ENCODE measurements around the gene THSD4. TPM values are rescaled to one million over a fixed set of nuclear protein-coding genes. Genes with fewer than 3 reads are reported as not detected.

Gene THSD4
- total RNA-seq, 2 experiments from 2014 or later = not detected

GRCh38 chr15:71611553-71612396, 496.5 kb downstream of the THSD4 start:
- Mint-ChIP-seq H3K4me3 (no peak overlapping the region), H3K27me3 (peaks cover 32% of the 10 kb centered on the region), H3K36me3 (no peaks in the 10 kb centered on the region), H3K9me3 (ENCODE audit: low read depth) (no peaks in the 10 kb centered on the region), H3K4me1 (no peaks in the 10 kb centered on the region), H3K27ac (no peak overlapping the region)
- no peak for ATAC-seq
- DNase-seq = no peak
- CTCF ChIA-PET = no interaction called here

GRCh38 chr15:71612397-71612722, 497.1 kb downstream of the THSD4 start:
- CTCF ChIA-PET = no interaction called here
- H3K36me3 Mint-ChIP-seq = no peaks in the 10 kb centered on the region
- H3K4me3 Mint-ChIP-seq = no peak overlapping the region
- ATAC-seq (no peak), DNase-seq (no peak)
- H3K4me1 Mint-ChIP-seq = no peaks in the 10 kb centered on the region
- no peaks in the 10 kb centered on the region for H3K9me3 Mint-ChIP-seq (ENCODE audit: low read depth)
- peaks cover 34% of the 10 kb centered on the region for H3K27me3 Mint-ChIP-seq
- no peak overlapping the region for H3K27ac Mint-ChIP-seq

- Mint-ChIP-seq H3K27ac (no peak overlapping the region), H3K27me3 (peaks cover 33% of the 10 kb centered on the region), H3K4me3 (no peak overlapping the region), H3K36me3 (no peaks in the 10 kb centered on the region), H3K4me1 (no peaks in the 10 kb centered on the region), H3K9me3 (ENCODE audit: low read depth) (no peaks in the 10 kb centered on the region)
- CTCF ChIA-PET = no interaction called here
- DNase-seq (no peak), ATAC-seq (no peak)
Measured at GRCh38 chr15:71612869-71613268, 497.6 kb downstream of the THSD4 start.

GRCh38 chr15:71623111-71623510, 507.8 kb downstream of the THSD4 start:
- CTCF ChIA-PET = no interaction called here
- ATAC-seq (no peak), DNase-seq (no peak)
- Mint-ChIP-seq H3K27me3 (peaks cover 32% of the 10 kb centered on the region), H3K4me1 (no peaks in the 10 kb centered on the region), H3K9me3 (ENCODE audit: low read depth) (no peaks in the 10 kb centered on the region), H3K36me3 (no peaks in the 10 kb centered on the region), H3K4me3 (no peak overlapping the region), H3K27ac (no peak overlapping the region)

DNA sequence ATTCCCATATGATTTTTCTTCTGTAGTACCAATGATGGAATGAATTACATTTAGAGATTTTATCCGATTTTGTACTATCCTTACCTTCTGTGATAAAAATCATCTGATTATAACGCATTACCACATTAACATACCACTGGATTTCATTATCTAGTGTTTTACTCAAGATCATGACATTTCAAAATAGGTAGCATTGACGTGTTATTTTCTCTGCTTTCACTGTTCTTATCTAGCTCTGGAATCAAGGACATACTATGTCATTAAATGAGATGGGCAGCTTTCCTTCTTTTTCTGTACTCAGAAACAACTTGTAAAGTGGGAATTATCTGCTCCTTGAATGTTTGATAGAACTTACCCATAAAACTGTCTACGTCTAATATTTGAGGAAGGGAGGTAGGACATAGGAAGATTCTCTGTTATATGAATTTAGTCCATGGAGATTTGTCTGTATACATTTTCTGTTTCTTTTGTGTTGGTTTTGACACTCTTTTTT, 511.4 kb downstream of the THSD4 start:
- Mint-ChIP-seq H3K27ac (no peak overlapping the region), H3K9me3 (ENCODE audit: low read depth) (no peaks in the 10 kb centered on the region), H3K27me3 (peaks cover 40% of the 10 kb centered on the region), H3K4me3 (no peak overlapping the region), H3K4me1 (no peaks in the 10 kb centered on the region), H3K36me3 (no peaks in the 10 kb centered on the region)
- no peak for ATAC-seq
- no peak for DNase-seq
- CTCF ChIA-PET = no interaction called here

DNA sequence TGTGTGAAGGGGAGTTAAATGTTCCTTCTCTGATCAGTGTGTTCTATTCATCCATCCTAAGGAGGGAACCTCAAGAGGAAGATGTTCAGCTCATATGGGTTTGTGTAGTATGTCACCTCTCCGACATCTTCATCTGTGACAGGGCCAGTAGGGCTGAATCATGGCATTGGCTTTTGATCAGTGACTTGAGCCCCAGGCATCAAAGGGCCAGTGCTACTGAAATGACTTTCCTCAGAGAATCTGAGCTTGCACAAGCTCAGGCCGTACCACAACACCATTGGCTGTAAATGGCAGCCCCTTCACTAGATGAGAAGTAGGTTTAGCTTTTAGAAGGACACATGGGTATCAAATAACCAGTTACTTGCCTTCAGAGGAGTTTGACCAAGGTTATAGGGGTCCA, 511.9 kb downstream of the THSD4 start:
- H3K36me3 Mint-ChIP-seq = no peaks in the 10 kb centered on the region
- ATAC-seq (no peak), DNase-seq (no peak)
- H3K9me3 Mint-ChIP-seq (ENCODE audit: low read depth) = no peaks in the 10 kb centered on the region
- peaks cover 40% of the 10 kb centered on the region for H3K27me3 Mint-ChIP-seq
- no peaks in the 10 kb centered on the region for H3K4me1 Mint-ChIP-seq
- no peak overlapping the region for H3K4me3 Mint-ChIP-seq
- no peak overlapping the region for H3K27ac Mint-ChIP-seq
- CTCF ChIA-PET = no interaction called here

GRCh38 chr15:71627604-71628003, 512.3 kb downstream of the THSD4 start:
- Mint-ChIP-seq H3K4me3 (no peak overlapping the region), H3K9me3 (ENCODE audit: low read depth) (no peaks in the 10 kb centered on the region), H3K36me3 (no peaks in the 10 kb centered on the region), H3K27me3 (peaks cover 39% of the 10 kb centered on the region), H3K4me1 (no peaks in the 10 kb centered on the region), H3K27ac (no peak overlapping the region)
- DNase-seq = no peak
- no peak for ATAC-seq
- CTCF ChIA-PET = no interaction called here

- Mint-ChIP-seq H3K4me3 (no peak overlapping the region), H3K27me3 (peaks cover 36% of the 10 kb centered on the region), H3K36me3 (no peaks in the 10 kb centered on the region), H3K27ac (no peak overlapping the region), H3K9me3 (ENCODE audit: low read depth) (no peaks in the 10 kb centered on the region), H3K4me1 (no peaks in the 10 kb centered on the region)
- CTCF ChIA-PET = no interaction called here
- ATAC-seq (no peak), DNase-seq (no peak)
Measured at GRCh38 chr15:71628988-71629770, 513.9 kb downstream of the THSD4 start.

- peaks cover 36% of the 10 kb centered on the region for H3K27me3 Mint-ChIP-seq
- H3K4me1 Mint-ChIP-seq = no peaks in the 10 kb centered on the region
- no peak overlapping the region for H3K27ac Mint-ChIP-seq
- CTCF ChIA-PET = no interaction called here
- H3K4me3 Mint-ChIP-seq = no peak overlapping the region
- DNase-seq (no peak), ATAC-seq (no peak)
- H3K36me3 Mint-ChIP-seq = no peaks in the 10 kb centered on the region
- H3K9me3 Mint-ChIP-seq (ENCODE audit: low read depth) = no peaks in the 10 kb centered on the region
Measured at GRCh38 chr15:71629781-71630474, 514.7 kb downstream of the THSD4 start.

DNA sequence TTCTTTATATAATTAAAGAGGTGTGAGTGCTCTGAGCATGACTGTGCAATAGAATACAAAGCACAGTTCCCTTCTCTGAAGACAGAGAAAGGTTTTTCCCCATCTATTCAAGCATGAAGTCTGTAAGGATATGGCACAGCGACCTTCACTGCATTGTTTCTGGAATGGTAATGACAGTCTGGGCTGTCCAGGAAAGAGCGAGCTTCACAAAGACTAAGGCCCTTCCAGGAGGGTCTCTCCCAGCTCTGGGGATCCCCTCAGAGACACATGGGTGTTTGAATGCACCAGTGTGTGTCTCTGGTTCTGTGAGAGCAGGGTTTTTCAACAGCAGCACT, 515.2 kb downstream of the THSD4 start:
- CTCF ChIA-PET = no interaction called here

GRCh38 chr15:71632576-71633195, 517.4 kb downstream of the THSD4 start:
- CTCF ChIA-PET = no interaction called here

More for the DNA sequence above, 515.2 kb downstream of the THSD4 start:
- ATAC-seq (no peak), DNase-seq (no peak)
- Mint-ChIP-seq H3K36me3 (no peaks in the 10 kb centered on the region), H3K27ac (no peak overlapping the region), H3K27me3 (peaks cover 39% of the 10 kb centered on the region), H3K4me1 (no peaks in the 10 kb centered on the region), H3K9me3 (ENCODE audit: low read depth) (no peaks in the 10 kb centered on the region), H3K4me3 (no peak overlapping the region)

GRCh38 chr15:71634820-71635560, 519.7 kb downstream of the THSD4 start:
- no peak overlapping the region for H3K27ac Mint-ChIP-seq
- DNase-seq (no peak), ATAC-seq (no peak)
- no peaks in the 10 kb centered on the region for H3K4me1 Mint-ChIP-seq
- H3K36me3 Mint-ChIP-seq = no peaks in the 10 kb centered on the region
- CTCF ChIA-PET = no interaction called here
- H3K4me3 Mint-ChIP-seq = no peak overlapping the region
- no peaks in the 10 kb centered on the region for H3K9me3 Mint-ChIP-seq (ENCODE audit: low read depth)
- H3K27me3 Mint-ChIP-seq = peaks cover 22% of the 10 kb centered on the region

More at GRCh38 chr15:71632576-71633195, 517.4 kb downstream of the THSD4 start:
- Mint-ChIP-seq H3K27me3 (peaks cover 30% of the 10 kb centered on the region), H3K4me3 (no peak overlapping the region), H3K36me3 (no peaks in the 10 kb centered on the region), H3K9me3 (ENCODE audit: low read depth) (no peaks in the 10 kb centered on the region), H3K27ac (no peak overlapping the region), H3K4me1 (no peaks in the 10 kb centered on the region)
- ATAC-seq = no peak
- DNase-seq = no peak

DNA sequence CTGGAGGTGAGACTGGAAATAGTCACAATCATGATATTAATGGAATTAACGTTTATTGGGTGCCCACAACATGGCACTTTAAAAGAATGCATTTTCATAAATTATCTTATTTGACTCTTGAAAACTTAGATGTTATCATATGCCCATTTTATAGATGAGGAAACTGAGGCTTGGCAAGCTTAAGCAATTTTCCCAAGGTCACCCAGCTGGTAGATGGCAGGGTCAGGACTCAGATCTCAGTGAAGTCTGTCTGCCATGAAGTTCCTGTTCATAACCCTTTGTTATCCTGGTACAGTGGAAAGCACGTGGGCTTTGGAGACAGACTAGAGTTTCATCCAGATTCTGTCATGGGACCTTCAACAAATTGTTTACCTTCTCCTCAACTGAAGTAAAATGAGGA, 520.5 kb downstream of the THSD4 start:
- DNase-seq = no peak
- no peak for ATAC-seq
- no peaks in the 10 kb centered on the region for H3K4me1 Mint-ChIP-seq
- no peak overlapping the region for H3K27ac Mint-ChIP-seq
- H3K27me3 Mint-ChIP-seq = peaks cover 21% of the 10 kb centered on the region
- CTCF ChIA-PET = no interaction called here
- H3K36me3 Mint-ChIP-seq = no peaks in the 10 kb centered on the region
- H3K4me3 Mint-ChIP-seq = no peak overlapping the region
- H3K9me3 Mint-ChIP-seq (ENCODE audit: low read depth) = no peaks in the 10 kb centered on the region

All from activated CD8-positive, alpha-beta memory T cell treated with anti-CD3 and anti-CD28 coated beads, Interleukin-2, amount 10 ng/mL, durations not matched to agents 7 days and 5 days (primary cell).